Measurements from ENCODE around the gene ADCY2.

The ADCY2 gene

GRCh38 chr5:7837403-7837802, 441.5 kb downstream of the ADCY2 start:
- DNase-seq (ENCODE audit: low read depth): no peak
- TF ChIP-seq, protein P1, sequence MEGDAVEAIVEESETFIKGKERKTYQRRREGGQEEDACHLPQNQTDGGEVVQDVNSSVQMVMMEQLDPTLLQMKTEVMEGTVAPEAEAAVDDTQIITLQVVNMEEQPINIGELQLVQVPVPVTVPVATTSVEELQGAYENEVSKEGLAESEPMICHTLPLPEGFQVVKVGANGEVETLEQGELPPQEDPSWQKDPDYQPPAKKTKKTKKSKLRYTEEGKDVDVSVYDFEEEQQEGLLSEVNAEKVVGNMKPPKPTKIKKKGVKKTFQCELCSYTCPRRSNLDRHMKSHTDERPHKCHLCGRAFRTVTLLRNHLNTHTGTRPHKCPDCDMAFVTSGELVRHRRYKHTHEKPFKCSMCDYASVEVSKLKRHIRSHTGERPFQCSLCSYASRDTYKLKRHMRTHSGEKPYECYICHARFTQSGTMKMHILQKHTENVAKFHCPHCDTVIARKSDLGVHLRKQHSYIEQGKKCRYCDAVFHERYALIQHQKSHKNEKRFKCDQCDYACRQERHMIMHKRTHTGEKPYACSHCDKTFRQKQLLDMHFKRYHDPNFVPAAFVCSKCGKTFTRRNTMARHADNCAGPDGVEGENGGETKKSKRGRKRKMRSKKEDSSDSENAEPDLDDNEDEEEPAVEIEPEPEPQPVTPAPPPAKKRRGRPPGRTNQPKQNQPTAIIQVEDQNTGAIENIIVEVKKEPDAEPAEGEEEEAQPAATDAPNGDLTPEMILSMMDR (IDR thresholded peaks at IDR 0.05; ENCODE audit: insufficient read depth, low read depth, low read length, missing control alignments): no peak
- H3K4me3 ChIP-seq (ENCODE audit: low read length): no peak overlapping the region

- TF ChIP-seq, protein P1 (IDR thresholded peaks at IDR 0.05; ENCODE audit: insufficient read depth, low read depth, low read length, missing control alignments): no peak
- DNase-seq (ENCODE audit: low read depth): no peak
- no peak overlapping the region for H3K4me3 ChIP-seq (ENCODE audit: low read length)
Observed at GRCh38 chr5:7842531-7842930, 446.6 kb downstream of the ADCY2 start.

- TF ChIP-seq, protein P1 (IDR thresholded peaks at IDR 0.05; ENCODE audit: insufficient read depth, low read depth, low read length, missing control alignments): no peak
- no peak overlapping the region for H3K4me3 ChIP-seq (ENCODE audit: low read length)
- no peak for DNase-seq (ENCODE audit: low read depth)
Observed at GRCh38 chr5:7844901-7845300, 449.0 kb downstream of the ADCY2 start.

DNA sequence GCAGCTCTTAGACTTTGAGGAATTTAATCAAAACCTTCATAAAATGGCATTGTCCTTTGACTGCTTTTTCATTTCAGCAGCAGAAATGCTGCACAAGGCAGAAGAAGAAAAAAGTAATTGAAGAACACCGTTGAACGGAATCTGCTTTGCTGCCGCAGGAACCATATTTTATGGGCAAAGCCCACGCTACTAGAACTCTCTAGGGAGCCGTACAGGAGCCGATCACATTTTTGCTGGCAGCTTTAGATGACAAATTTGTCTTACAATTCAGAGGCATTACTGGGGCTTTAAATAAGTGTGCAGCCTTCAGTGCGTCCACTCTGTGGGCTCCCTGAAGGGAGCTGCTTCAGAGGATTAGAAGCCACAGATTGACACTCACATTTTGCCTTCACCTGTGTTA, 449.6 kb downstream of the ADCY2 start:
- no peak overlapping the region for H3K4me3 ChIP-seq (ENCODE audit: low read length)
- TF ChIP-seq, protein P1 (IDR thresholded peaks at IDR 0.05; ENCODE audit: insufficient read depth, low read depth, low read length, missing control alignments): no peak
- DNase-seq (ENCODE audit: low read depth): no peak

GRCh38 chr5:7846327-7846726, 450.4 kb downstream of the ADCY2 start:
- no peak for DNase-seq (ENCODE audit: low read depth)
- TF ChIP-seq, protein P1 (IDR thresholded peaks at IDR 0.05; ENCODE audit: insufficient read depth, low read depth, low read length, missing control alignments): no peak
- no peak overlapping the region for H3K4me3 ChIP-seq (ENCODE audit: low read length)

DNA sequence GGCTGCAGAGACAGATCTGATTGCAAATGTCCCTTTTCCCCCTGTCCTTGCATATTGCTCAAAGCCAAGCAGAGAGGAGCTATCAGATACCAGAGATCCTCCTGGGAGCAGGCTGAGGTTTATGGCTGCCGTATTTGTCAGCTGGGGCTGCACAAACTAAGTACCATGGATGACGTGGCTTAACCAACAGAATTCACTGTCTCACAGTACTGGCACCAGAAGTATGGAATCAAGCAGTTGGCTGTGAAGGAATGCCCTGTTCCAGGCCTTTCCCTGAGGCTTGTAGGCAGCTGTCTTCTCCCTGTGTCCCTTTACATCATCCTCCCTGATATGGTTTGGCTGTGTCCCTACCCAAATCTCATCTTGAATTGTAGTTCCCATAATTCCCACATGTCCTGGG, 452.4 kb downstream of the ADCY2 start:
- H3K4me3 ChIP-seq (ENCODE audit: low read length): no peak overlapping the region
- no peak for DNase-seq (ENCODE audit: low read depth)
- TF ChIP-seq, protein P1 (IDR thresholded peaks at IDR 0.05; ENCODE audit: insufficient read depth, low read depth, low read length, missing control alignments): no peak

DNA sequence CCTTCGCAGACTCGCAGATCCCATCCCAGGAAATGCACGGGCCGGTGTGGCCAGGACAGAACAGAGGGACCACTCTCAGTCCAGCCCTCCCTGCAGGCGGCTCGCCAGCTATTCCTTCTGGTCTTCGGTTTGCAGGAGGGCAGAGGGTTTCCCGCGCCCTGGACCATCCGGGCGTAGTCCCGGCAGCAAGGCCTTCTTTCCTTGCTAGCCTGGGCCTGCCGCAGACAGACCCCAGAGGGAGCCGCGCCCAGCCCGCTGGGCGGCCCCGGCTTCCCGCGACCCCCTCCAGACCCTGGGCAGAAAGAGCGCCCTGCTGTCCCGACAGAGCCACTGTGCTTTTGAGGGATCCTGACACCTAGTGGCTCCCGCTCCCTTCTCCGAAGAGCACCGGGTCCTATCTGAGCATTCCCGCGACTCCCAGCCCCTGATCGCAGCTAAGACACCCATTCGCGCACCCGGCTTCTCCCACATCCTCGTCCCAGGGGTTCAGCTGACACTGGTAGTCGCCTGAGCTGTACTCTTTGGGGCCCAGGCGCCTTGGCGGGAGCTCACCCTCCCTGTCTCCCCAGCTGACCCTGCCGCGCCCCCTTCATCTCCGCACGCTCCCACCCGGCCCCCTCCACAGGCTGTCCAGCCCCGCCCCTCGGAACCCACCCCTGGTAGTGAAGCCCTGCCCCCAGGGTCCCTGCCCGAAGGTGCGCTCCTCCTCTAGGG, 453.9 kb downstream of the ADCY2 start:
- TF ChIP-seq, protein P1 (IDR thresholded peaks at IDR 0.05; ENCODE audit: insufficient read depth, low read depth, low read length, missing control alignments): peak; percentile 37
- peak overlapping the region; percentile 28 for H3K4me3 ChIP-seq (ENCODE audit: low read length)
- peak; percentile 24 for DNase-seq (ENCODE audit: low read depth)

Measured in epithelial cell of esophagus (primary cell).